Measurements from ENCODE around the gene DCTN4.
A peak's percentile ranks its signal among the peaks of the same experiment; 100 is the strongest.
"Not testable (repeated sequence)": the region's sequence is repeated elsewhere in the genome, so short reads cannot be mapped to it uniquely, and the experiment has no call there.

DCTN4 gene

GRCh38 chr5:150758531-150759333, at the start of gene DCTN4:
Gene DCTN4 (minus strand): TSS chr5:150759017. CDS start chr5:150758993, 24 bp downstream.
- peak; percentile 93 for FAIRE-seq

- FAIRE-seq, result no peak
Measured at GRCh38 chr5:150804388-150804787, 45.6 kb upstream of the DCTN4 start.

GRCh38 chr5:150801117-150801927, 42.5 kb upstream of the DCTN4 start:
- no peak for FAIRE-seq

GRCh38 chr5:150797384-150797783, 38.6 kb upstream of the DCTN4 start:
- FAIRE-seq, result no peak

- no peak for FAIRE-seq
Measured at GRCh38 chr5:150794927-150795326, 36.1 kb upstream of the DCTN4 start.

GRCh38 chr5:150793423-150793888, 34.6 kb upstream of the DCTN4 start:
- FAIRE-seq, result not testable (repeated sequence)

- FAIRE-seq, result no peak
Measured at GRCh38 chr5:150791536-150791935, 32.7 kb upstream of the DCTN4 start.

GRCh38 chr5:150789943-150790611, 31.3 kb upstream of the DCTN4 start:
- FAIRE-seq, result no peak

GRCh38 chr5:150789450-150789849, 30.6 kb upstream of the DCTN4 start:
- FAIRE-seq, result no peak

GRCh38 chr5:150788977-150789376, 30.2 kb upstream of the DCTN4 start:
- no peak for FAIRE-seq

GRCh38 chr5:150787656-150788055, 28.8 kb upstream of the DCTN4 start:
- no peak for FAIRE-seq

- FAIRE-seq, result no peak
Measured at GRCh38 chr5:150786876-150787275, 28.1 kb upstream of the DCTN4 start.

- FAIRE-seq, result no peak
Measured at GRCh38 chr5:150785950-150786349, 27.1 kb upstream of the DCTN4 start.

GRCh38 chr5:150783422-150783928, 24.7 kb upstream of the DCTN4 start:
- FAIRE-seq, result no peak

- FAIRE-seq, result no peak
Measured at GRCh38 chr5:150782850-150783249, 24.0 kb upstream of the DCTN4 start.

- no peak for FAIRE-seq
Measured at GRCh38 chr5:150781706-150782614, 23.1 kb upstream of the DCTN4 start.

- no peak for FAIRE-seq
Measured at GRCh38 chr5:150780816-150781221, 22.0 kb upstream of the DCTN4 start.

GRCh38 chr5:150780187-150780692, 21.4 kb upstream of the DCTN4 start:
- no peak for FAIRE-seq

- no peak for FAIRE-seq
Measured at GRCh38 chr5:150779397-150780186, 20.8 kb upstream of the DCTN4 start.

GRCh38 chr5:150778517-150779396, 19.9 kb upstream of the DCTN4 start, which contains the start of gene SMIM3:
Gene SMIM3 (plus strand): TSS chr5:150778757. CDS start chr5:150795441, 16,684 bp downstream.
- FAIRE-seq, result no peak
